ENCODE data around the gene EFCAB10.

GRCh38 chr7:105611856-105612775 is 30.8 kb upstream of the EFCAB10 start:
- no peak for TF ChIP-seq EZH2 (conservative IDR thresholded peaks at IDR 0.05; ENCODE audit: low read depth, low read length)
- no peak; the same call in 1 of the 2 replicates for TF ChIP-seq ZNF768 (CRISPR knock-in tag; IDR thresholded peaks at IDR 0.05)
- TF ChIP-seq POLR2AphosphoS2 (IDR thresholded peaks at IDR 0.05; ENCODE audit: low read depth, low read length): no peak
- no peak for TF ChIP-seq NR2F6 (IDR thresholded peaks at IDR 0.05)
- TF ChIP-seq NR2F6 (CRISPR knock-in tag; IDR thresholded peaks at IDR 0.05): no peak
- no peak for TF ChIP-seq CTCF (CRISPR knock-in tag; IDR thresholded peaks at IDR 0.05)
- TF ChIP-seq MED1 (CRISPR knock-in tag; IDR thresholded peaks at IDR 0.05): no peak
- no peak for TF ChIP-seq THAP7 (CRISPR knock-in tag; IDR thresholded peaks at IDR 0.05)
- TF ChIP-seq REXO4 (CRISPR knock-in tag; IDR thresholded peaks at IDR 0.05; ENCODE audit: borderline replicate concordance): no peak
- TF ChIP-seq ATF2 (CRISPR knock-in tag; IDR thresholded peaks at IDR 0.05): no peak
- TF ChIP-seq NCOR1 (IDR thresholded peaks at IDR 0.05; ENCODE audit: borderline replicate concordance, low read length): no peak
- TF ChIP-seq ZNF557 (CRISPR knock-in tag; IDR thresholded peaks at IDR 0.05): no peak
- no peak for TF ChIP-seq ZBTB7A (CRISPR knock-in tag; IDR thresholded peaks at IDR 0.05)
